Lung (tissue), 16 donors: ENCODE measurements around the gene B4GALT2. TPM values are rescaled to one million over a fixed set of nuclear protein-coding genes. Genes with fewer than 3 reads are reported as not detected.

Experiments
- ATAC-seq: fragments of 200-7000 bp; cut with Tn5 transposase; one replicate; pipeline ENCODE4 v1.9.1; 2020; ENCODE audit warnings: moderate number of reproducible peaks; ENCODE audit not compliant: insufficient read depth, low FRiP score
- DNase-seq, 3 donors: peaks; one replicate each; pipeline ENCODE4 v3.0.0-alpha.2; 2013 to 2017
- H3K27ac ChIP-seq, 2 donors: one replicate each; pipeline ENCODE4 v1.5.1; 2013; ENCODE audit warnings: mild to moderate bottlenecking in 2 of 2, moderate library complexity in 2 of 2, control low read depth in 1 of 2, inconsistent platforms in 1 of 2, low read depth in 1 of 2, low read length in 1 of 2
- H3K27me3 ChIP-seq, 3 donors: one replicate each; pipeline ENCODE4 v1.5.1; 2013; ENCODE audit warnings: low read length in 2 of 3; ENCODE audit not compliant: control insufficient read depth in 3 of 3, insufficient read depth in 3 of 3
- H3K36me3 ChIP-seq, 4 donors: one replicate each; pipeline ENCODE4 v1.5.1; 2013; ENCODE audit warnings: low read length in 4 of 4, mild to moderate bottlenecking in 1 of 4, moderate library complexity in 1 of 4; ENCODE audit not compliant: control insufficient read depth in 4 of 4, insufficient read depth in 4 of 4
- H3K4me1 ChIP-seq, 5 donors: one replicate each; pipeline ENCODE4 v1.5.1; 2013; ENCODE audit warnings: low read length in 5 of 5, mild to moderate bottlenecking in 2 of 5, moderate library complexity in 1 of 5; ENCODE audit not compliant: control insufficient read depth in 5 of 5, insufficient read depth in 5 of 5
- H3K4me3 ChIP-seq: one replicate; pipeline ENCODE4 v1.5.1; 2013; ENCODE audit warnings: mild to moderate bottlenecking, control low read depth, moderate library complexity
- H3K9ac ChIP-seq, 2 donors: one replicate each; pipeline ENCODE4 v1.5.1; 2013; ENCODE audit warnings: low read length in 2 of 2, control low read depth in 1 of 2; ENCODE audit not compliant: insufficient read depth in 1 of 2
- H3K9me3 ChIP-seq, 4 donors: one replicate each; pipeline ENCODE4 v1.5.1; 2013; ENCODE audit warnings: low read length in 3 of 4, mild to moderate bottlenecking in 1 of 4, moderate library complexity in 1 of 4; ENCODE audit not compliant: control insufficient read depth in 4 of 4, insufficient read depth in 3 of 4
- WGBS, 2 donors: extraction: QIAGEN DNeasy Blood & Tissue Kit; methylation state at CpG; one replicate each; pipeline ENCODE4 v1.1.7; 2013; 5-methylcytosine and 5-hydroxymethylcytosine counted together
- long read RNA-seq, 5 donors: transcript quantifications; one replicate each; lab custom pipeline, GENCODE V29; 2026
- polyA plus RNA-seq, 2 donors: library from polyadenylated mRNA; stranded (reverse); fragments of 200-250 nt; gene quantifications; one replicate each; pipeline ENCODE4 v1.2.1, GENCODE V29; 2013
- total RNA-seq, 2 donors: library from RNA; depleted of rRNA in 1 of 2; stranded (reverse); fragments of >200 nt in 1 of 2; gene quantifications; one replicate each; pipeline ENCODE4 v1.2.1, GENCODE V29; 2014 to 2021
- TF ChIP-seq, protein P1 (sequence below): IDR thresholded peaks from 2 replicates; pipeline ENCODE4 v1.5.1; 2012; ENCODE audit warnings: mild to moderate bottlenecking; ENCODE audit errors: control extremely low read depth, extremely low read depth
- donor health status: control.
- donor health status: control.
- donor health status: Bipolar disorder and iron deficiency.
- donor health status: healthy.
- donor health status: DM: yes; HTN: yes; CAD: no.

The B4GALT2 gene, protein sequence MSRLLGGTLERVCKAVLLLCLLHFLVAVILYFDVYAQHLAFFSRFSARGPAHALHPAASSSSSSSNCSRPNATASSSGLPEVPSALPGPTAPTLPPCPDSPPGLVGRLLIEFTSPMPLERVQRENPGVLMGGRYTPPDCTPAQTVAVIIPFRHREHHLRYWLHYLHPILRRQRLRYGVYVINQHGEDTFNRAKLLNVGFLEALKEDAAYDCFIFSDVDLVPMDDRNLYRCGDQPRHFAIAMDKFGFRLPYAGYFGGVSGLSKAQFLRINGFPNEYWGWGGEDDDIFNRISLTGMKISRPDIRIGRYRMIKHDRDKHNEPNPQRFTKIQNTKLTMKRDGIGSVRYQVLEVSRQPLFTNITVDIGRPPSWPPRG
- total RNA-seq (10 to 100 TPM; 13.6 to 40.9 TPM), polyA plus RNA-seq (10 to 100 TPM; 28.9 to 32.2 TPM)
- long read RNA-seq, donor 1, transcript B4GALT2-203 (7 exons, 2,203 nt), result major isoform, 10 of 16 reads
- long read RNA-seq, donor 1, partial matches to known transcripts, result 5 of 16 reads
- long read RNA-seq, donor 1, other reads (novel, unspliced or antisense), result 0 of 16 reads
- long read RNA-seq, donor 2, transcript B4GALT2-203 (7 exons, 2,203 nt), result major isoform, 5 of 16 reads
- long read RNA-seq, donor 2, partial matches to known transcripts, result 10 of 16 reads
- long read RNA-seq, donor 2, other reads (novel, unspliced or antisense), result 0 of 16 reads
- long read RNA-seq, donor 3, transcript B4GALT2-203 (7 exons, 2,203 nt), result major isoform, 6 of 6 reads
- long read RNA-seq, donor 3, partial matches to known transcripts, result 0 of 6 reads
- long read RNA-seq, donor 3, other reads (novel, unspliced or antisense), result 0 of 6 reads
- long read RNA-seq, donor 4, transcript B4GALT2-203 (7 exons, 2,203 nt), result major isoform, 6 of 11 reads
- long read RNA-seq, donor 4, partial matches to known transcripts, result 5 of 11 reads
- long read RNA-seq, donor 4, other reads (novel, unspliced or antisense), result 0 of 11 reads
- long read RNA-seq, donor 5, transcript B4GALT2-203 (7 exons, 2,203 nt), result major isoform, 15 of 21 reads
- long read RNA-seq, donor 5, partial matches to known transcripts, result 5 of 21 reads
- long read RNA-seq, donor 5, other reads (novel, unspliced or antisense), result 0 of 21 reads

DNA sequence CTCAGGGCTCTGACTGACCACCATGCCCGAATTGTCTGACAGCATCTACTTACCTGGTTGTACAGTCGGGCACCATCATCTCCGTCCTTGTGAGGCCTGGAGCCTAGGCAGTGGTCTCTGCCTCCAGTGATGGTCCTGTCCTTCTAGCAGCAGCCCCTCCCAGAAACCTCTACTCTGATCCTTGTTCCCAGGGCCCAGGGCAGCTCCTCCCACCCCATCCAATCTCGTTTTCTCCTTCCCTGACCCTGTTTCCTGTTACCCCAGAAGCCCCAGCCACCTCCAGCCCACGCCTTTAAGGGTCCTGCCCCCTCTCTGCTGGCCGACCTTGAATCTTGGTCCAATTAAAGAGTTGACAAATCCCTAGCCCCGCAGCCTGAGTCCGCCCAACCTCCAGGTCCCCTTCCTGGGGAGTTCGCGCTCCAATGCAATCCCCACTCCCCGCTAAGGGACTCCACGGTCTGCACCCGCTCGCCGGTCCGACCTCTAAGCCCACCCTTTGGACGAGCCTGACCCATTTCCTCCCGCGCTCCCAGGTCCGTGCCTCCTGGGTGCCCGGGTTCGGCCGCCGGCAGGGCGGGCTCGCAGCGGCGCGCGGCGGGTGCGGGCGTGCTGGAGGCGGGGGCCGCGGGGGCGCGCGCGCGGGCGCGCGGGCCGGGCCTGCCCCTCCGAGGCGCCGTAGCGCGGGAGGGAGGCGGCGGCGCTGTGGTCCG is at the start of gene B4GALT2:
TSS of gene B4GALT2 (plus strand) at position 660 of the 710 bp plus-strand sequence. CDS start 1,951 bp downstream, outside the sequence.
- Histone ChIP-seq H3K27me3 (no peaks in the 10 kb centered on the region), H3K4me1 (peaks cover 0 to 37% (median 19%) of the 10 kb centered on the region in 5 donors), H3K4me3 (peak within 1 kb of the TSS; percentile 42), H3K9ac (no peak within 1 kb of the TSS), H3K36me3 (peaks cover 0 to 17% (median 13%) of the 10 kb centered on the region in 4 donors), H3K27ac (peak within 1 kb of the TSS; percentile 42 to 59), H3K9me3 (no peaks in the 10 kb centered on the region)
- TF ChIP-seq, protein P1, sequence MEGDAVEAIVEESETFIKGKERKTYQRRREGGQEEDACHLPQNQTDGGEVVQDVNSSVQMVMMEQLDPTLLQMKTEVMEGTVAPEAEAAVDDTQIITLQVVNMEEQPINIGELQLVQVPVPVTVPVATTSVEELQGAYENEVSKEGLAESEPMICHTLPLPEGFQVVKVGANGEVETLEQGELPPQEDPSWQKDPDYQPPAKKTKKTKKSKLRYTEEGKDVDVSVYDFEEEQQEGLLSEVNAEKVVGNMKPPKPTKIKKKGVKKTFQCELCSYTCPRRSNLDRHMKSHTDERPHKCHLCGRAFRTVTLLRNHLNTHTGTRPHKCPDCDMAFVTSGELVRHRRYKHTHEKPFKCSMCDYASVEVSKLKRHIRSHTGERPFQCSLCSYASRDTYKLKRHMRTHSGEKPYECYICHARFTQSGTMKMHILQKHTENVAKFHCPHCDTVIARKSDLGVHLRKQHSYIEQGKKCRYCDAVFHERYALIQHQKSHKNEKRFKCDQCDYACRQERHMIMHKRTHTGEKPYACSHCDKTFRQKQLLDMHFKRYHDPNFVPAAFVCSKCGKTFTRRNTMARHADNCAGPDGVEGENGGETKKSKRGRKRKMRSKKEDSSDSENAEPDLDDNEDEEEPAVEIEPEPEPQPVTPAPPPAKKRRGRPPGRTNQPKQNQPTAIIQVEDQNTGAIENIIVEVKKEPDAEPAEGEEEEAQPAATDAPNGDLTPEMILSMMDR, result no peak
- DNase-seq (peak; percentile 30 to 59 (median 36)), ATAC-seq (no peak)
- 6 to 9% methylated on average over 35 to 54 of the region's 54 CpGs for WGBS, 2 donors

DNA sequence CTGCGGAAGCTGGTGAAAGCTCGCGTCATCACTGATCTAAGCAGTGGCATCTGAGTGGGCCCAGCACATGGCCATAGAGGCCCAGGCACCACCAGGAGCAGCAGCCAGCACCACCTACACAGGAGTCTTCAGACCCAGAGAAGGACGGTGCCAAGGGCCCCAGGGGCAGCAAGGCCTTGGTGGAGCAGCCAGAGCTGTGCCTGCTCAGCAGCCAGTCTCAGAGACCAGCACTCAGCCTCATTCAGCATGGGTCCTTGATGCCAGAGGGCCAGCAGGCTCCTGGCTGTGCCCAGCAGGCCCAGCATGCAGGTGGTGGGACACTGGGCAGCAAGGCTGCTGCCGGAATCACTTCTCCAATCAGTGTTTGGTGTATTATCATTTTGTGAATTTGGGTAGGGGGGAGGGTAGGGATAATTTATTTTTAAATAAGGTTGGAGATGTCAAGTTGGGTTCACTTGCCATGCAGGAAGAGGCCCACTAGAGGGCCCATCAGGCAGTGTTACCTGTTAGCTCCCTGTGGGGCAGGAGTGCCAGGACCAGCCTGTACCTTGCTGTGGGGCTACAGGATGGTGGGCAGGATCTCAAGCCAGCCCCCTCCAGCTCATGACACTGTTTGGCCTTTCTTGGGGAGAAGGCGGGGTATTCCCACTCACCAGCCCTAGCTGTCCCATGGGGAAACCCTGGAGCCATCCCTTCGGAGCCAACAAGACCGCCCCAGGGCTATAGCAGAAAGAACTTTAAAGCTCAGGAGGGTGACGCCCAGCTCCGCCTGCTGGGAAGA is 48.7 kb upstream of the B4GALT2 start:
- TF ChIP-seq, protein P1, result no peak
- no peak for ATAC-seq
- H3K36me3 ChIP-seq, result peaks cover 0 to 12% (median 0%) of the 10 kb centered on the region in 4 donors
- peaks cover 0 to 10% (median 1%) of the 10 kb centered on the region in 3 donors for H3K27me3 ChIP-seq
- H3K27ac ChIP-seq, result no peak overlapping the region
- no peak for DNase-seq
- no peak overlapping the region for H3K9ac ChIP-seq
- peaks cover 0 to 9% (median 0%) of the 10 kb centered on the region in 5 donors for H3K4me1 ChIP-seq
- no peak overlapping the region for H3K4me3 ChIP-seq
- no peaks in the 10 kb centered on the region for H3K9me3 ChIP-seq
- 96 to 98% methylated on average over 10 of the region's 10 CpGs for WGBS, 2 donors

DNA sequence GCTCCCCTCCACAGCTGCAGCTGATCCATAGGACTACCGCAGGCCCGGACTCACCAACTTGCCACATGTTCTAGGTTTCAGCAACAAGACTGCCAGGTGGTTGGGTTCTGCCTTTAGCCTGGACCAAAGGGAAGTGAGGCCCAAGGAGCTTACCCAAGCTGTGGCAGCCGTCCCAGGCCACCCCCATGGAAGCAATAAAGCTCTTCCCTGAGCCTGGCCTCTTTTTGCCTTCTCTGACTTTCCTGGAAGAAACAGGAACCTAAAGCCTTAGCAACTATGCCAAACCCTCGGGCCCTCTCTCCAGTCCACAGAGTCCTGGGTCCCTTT is 48.1 kb upstream of the B4GALT2 start:
- Histone ChIP-seq H3K36me3 (peaks cover 0 to 7% (median 0%) of the 10 kb centered on the region in 4 donors), H3K9me3 (no peaks in the 10 kb centered on the region), H3K4me1 (peaks cover 0 to 11% (median 5%) of the 10 kb centered on the region in 5 donors), H3K4me3 (no peak overlapping the region), H3K27me3 (peaks cover 0 to 16% (median 6%) of the 10 kb centered on the region in 3 donors), H3K9ac (no peak overlapping the region), H3K27ac (no peak overlapping the region)
- WGBS, 2 donors, result 70 to 76% methylated on average over 4 of the region's 4 CpGs
- DNase-seq, result no peak
- no peak for ATAC-seq
- TF ChIP-seq, protein P1, result no peak
